HUES48 (cell line): ENCODE results near the gene LRG1.

Experiments used
- H3K27ac ChIP-seq: one replicate; pipeline ENCODE4 v1.7.0; 2013; ENCODE audit warnings: low read depth, low read length, inconsistent platforms
- H3K27me3 ChIP-seq: 2 replicates; pipeline ENCODE4 v1.6.1; 2013; ENCODE audit warnings: mild to moderate bottlenecking, low read length; ENCODE audit not compliant: control insufficient read depth, insufficient read depth
- H3K36me3 ChIP-seq: 2 replicates; pipeline ENCODE4 v1.6.1; 2013; ENCODE audit warnings: low read length; ENCODE audit not compliant: control insufficient read depth, insufficient read depth
- H3K4me1 ChIP-seq: 2 replicates; pipeline ENCODE4 v1.6.1; 2013; ENCODE audit warnings: mild to moderate bottlenecking, low read length; ENCODE audit not compliant: control insufficient read depth, insufficient read depth
- H3K4me3 ChIP-seq: 2 replicates; pipeline ENCODE4 v1.5.1; 2013; ENCODE audit warnings: mild to moderate bottlenecking, low read depth, low read length
- H3K9ac ChIP-seq: 2 replicates; pipeline ENCODE4 v1.6.1; 2013; ENCODE audit warnings: mild to moderate bottlenecking, low read depth, low read length, moderate library complexity
- H3K9me3 ChIP-seq: 2 replicates; pipeline ENCODE4 v1.6.1; 2013; ENCODE audit warnings: low read length; ENCODE audit not compliant: control insufficient read depth, insufficient read depth

The LRG1 gene

GRCh38 chr19:4496304-4496703 lies 43.5 kb downstream of the LRG1 start:
- no peak overlapping the region for H3K4me3 ChIP-seq
- no peaks in the 10 kb centered on the region for H3K4me1 ChIP-seq
- H3K9ac ChIP-seq: no peak overlapping the region
- H3K36me3 ChIP-seq: peaks cover 77% of the 10 kb centered on the region
- H3K27me3 ChIP-seq: no peaks in the 10 kb centered on the region
- no peaks in the 10 kb centered on the region for H3K9me3 ChIP-seq
- H3K27ac ChIP-seq: no peak overlapping the region

GRCh38 chr19:4495471-4495870 lies 44.4 kb downstream of the LRG1 start:
- Histone ChIP-seq H3K9me3 (no peaks in the 10 kb centered on the region), H3K36me3 (peaks cover 75% of the 10 kb centered on the region), H3K27me3 (no peaks in the 10 kb centered on the region), H3K4me3 (no peak overlapping the region), H3K9ac (no peak overlapping the region), H3K27ac (no peak overlapping the region), H3K4me1 (no peaks in the 10 kb centered on the region)

- H3K36me3 ChIP-seq: peaks cover 79% of the 10 kb centered on the region
- H3K4me3 ChIP-seq: no peak overlapping the region
- no peaks in the 10 kb centered on the region for H3K27me3 ChIP-seq
- H3K27ac ChIP-seq: no peak overlapping the region
- no peak overlapping the region for H3K9ac ChIP-seq
- no peaks in the 10 kb centered on the region for H3K9me3 ChIP-seq
- no peaks in the 10 kb centered on the region for H3K4me1 ChIP-seq
Measured at GRCh38 chr19:4494691-4495064, 45.2 kb downstream of the LRG1 start.

GRCh38 chr19:4493929-4494690 lies 45.7 kb downstream of the LRG1 start:
- Histone ChIP-seq H3K27ac (no peak overlapping the region), H3K4me1 (no peaks in the 10 kb centered on the region), H3K4me3 (no peak overlapping the region), H3K36me3 (peaks cover 84% of the 10 kb centered on the region), H3K9ac (no peak overlapping the region), H3K9me3 (no peaks in the 10 kb centered on the region), H3K27me3 (no peaks in the 10 kb centered on the region)

GRCh38 chr19:4493104-4493928 lies 46.5 kb downstream of the LRG1 start:
- Histone ChIP-seq H3K9me3 (no peaks in the 10 kb centered on the region), H3K36me3 (peaks cover 85% of the 10 kb centered on the region), H3K27ac (no peak overlapping the region), H3K4me1 (no peaks in the 10 kb centered on the region), H3K27me3 (no peaks in the 10 kb centered on the region), H3K9ac (no peak overlapping the region), H3K4me3 (no peak overlapping the region)

GRCh38 chr19:4492337-4493103 lies 47.3 kb downstream of the LRG1 start:
- Histone ChIP-seq H3K9me3 (no peaks in the 10 kb centered on the region), H3K9ac (no peak overlapping the region)

GRCh38 chr19:4491446-4491845 lies 48.4 kb downstream of the LRG1 start:
- Histone ChIP-seq H3K9me3 (no peaks in the 10 kb centered on the region), H3K36me3 (peaks cover 81% of the 10 kb centered on the region), H3K27me3 (no peaks in the 10 kb centered on the region), H3K27ac (no peak overlapping the region), H3K4me3 (no peak overlapping the region), H3K9ac (no peak overlapping the region), H3K4me1 (no peaks in the 10 kb centered on the region)

More at GRCh38 chr19:4492337-4493103, 47.3 kb downstream of the LRG1 start:
- no peak overlapping the region for H3K4me3 ChIP-seq
- no peaks in the 10 kb centered on the region for H3K4me1 ChIP-seq
- no peaks in the 10 kb centered on the region for H3K27me3 ChIP-seq
- no peak overlapping the region for H3K27ac ChIP-seq
- H3K36me3 ChIP-seq: peaks cover 81% of the 10 kb centered on the region

- no peak overlapping the region for H3K9ac ChIP-seq
- peaks cover 67% of the 10 kb centered on the region for H3K36me3 ChIP-seq
- no peaks in the 10 kb centered on the region for H3K27me3 ChIP-seq
- no peak overlapping the region for H3K4me3 ChIP-seq
- no peak overlapping the region for H3K27ac ChIP-seq
- H3K4me1 ChIP-seq: no peaks in the 10 kb centered on the region
- no peaks in the 10 kb centered on the region for H3K9me3 ChIP-seq
Measured at GRCh38 chr19:4488496-4488895, 51.3 kb downstream of the LRG1 start.

- no peaks in the 10 kb centered on the region for H3K27me3 ChIP-seq
- H3K9ac ChIP-seq: no peak overlapping the region
- H3K4me3 ChIP-seq: no peak overlapping the region
- H3K9me3 ChIP-seq: no peaks in the 10 kb centered on the region
- H3K27ac ChIP-seq: no peak overlapping the region
- peaks cover 67% of the 10 kb centered on the region for H3K36me3 ChIP-seq
- H3K4me1 ChIP-seq: no peaks in the 10 kb centered on the region
Measured at GRCh38 chr19:4487572-4487971, 52.3 kb downstream of the LRG1 start.
